Fibroblast of pulmonary artery (primary cell): Measurements from ENCODE around the gene MLKL.

Experiments used
- DNase-seq: peaks from one replicate; pipeline ENCODE4 v3.0.0-alpha.2; 2010; ENCODE audit warnings: low read depth
- H3K4me3 ChIP-seq: replicated peaks from 2 replicates; pipeline ENCODE4 v1.5.1; 2011; ENCODE audit warnings: low read depth, mild to moderate bottlenecking, control low read depth, low read length, moderate library complexity
- CTCF ChIP-seq: IDR thresholded peaks from 2 replicates; pipeline ENCODE4 v1.5.1; 2011; ENCODE audit warnings: mild to moderate bottlenecking, control low read depth, low read length, inconsistent platforms; ENCODE audit errors: missing control alignments

MLKL gene

GRCh38 chr16:74635303-74635702 is 65.4 kb downstream of the MLKL start:
- TF ChIP-seq CTCF: no peak

GRCh38 chr16:74633686-74634085 is 67.0 kb downstream of the MLKL start:
- TF ChIP-seq CTCF: no peak

More at GRCh38 chr16:74635303-74635702, 65.4 kb downstream of the MLKL start:
- DNase-seq: no peak
- no peak overlapping the region for H3K4me3 ChIP-seq

GRCh38 chr16:74627506-74628220 is 73.0 kb downstream of the MLKL start:
- DNase-seq: peak; percentile 14
- no peak overlapping the region for H3K4me3 ChIP-seq
- TF ChIP-seq CTCF: no peak

More at GRCh38 chr16:74633686-74634085, 67.0 kb downstream of the MLKL start:
- no peak overlapping the region for H3K4me3 ChIP-seq
- no peak for DNase-seq

GRCh38 chr16:74626741-74627416 is 73.8 kb downstream of the MLKL start:
- TF ChIP-seq CTCF: no peak
- DNase-seq: no peak
- no peak overlapping the region for H3K4me3 ChIP-seq

GRCh38 chr16:74625500-74626350 is 74.9 kb downstream of the MLKL start:
- no peak overlapping the region for H3K4me3 ChIP-seq

GRCh38 chr16:74623839-74624235 is 76.8 kb downstream of the MLKL start:
- TF ChIP-seq CTCF: no peak
- no peak for DNase-seq
- no peak overlapping the region for H3K4me3 ChIP-seq

More at GRCh38 chr16:74625500-74626350, 74.9 kb downstream of the MLKL start:
- no peak for DNase-seq
- TF ChIP-seq CTCF: no peak
